HG03558 (cell line): ENCODE results near the gene MRPL2.

ENCODE experiments used
- ATAC-seq: cut with Tn5 transposase; IDR thresholded peaks from one replicate; pipeline ENCODE4 v1.9.1; 2021; ENCODE audit warnings: moderate number of reproducible peaks; ENCODE audit not compliant: unreplicated experiment; ENCODE audit errors: extremely low read depth

MRPL2 gene

DNA sequence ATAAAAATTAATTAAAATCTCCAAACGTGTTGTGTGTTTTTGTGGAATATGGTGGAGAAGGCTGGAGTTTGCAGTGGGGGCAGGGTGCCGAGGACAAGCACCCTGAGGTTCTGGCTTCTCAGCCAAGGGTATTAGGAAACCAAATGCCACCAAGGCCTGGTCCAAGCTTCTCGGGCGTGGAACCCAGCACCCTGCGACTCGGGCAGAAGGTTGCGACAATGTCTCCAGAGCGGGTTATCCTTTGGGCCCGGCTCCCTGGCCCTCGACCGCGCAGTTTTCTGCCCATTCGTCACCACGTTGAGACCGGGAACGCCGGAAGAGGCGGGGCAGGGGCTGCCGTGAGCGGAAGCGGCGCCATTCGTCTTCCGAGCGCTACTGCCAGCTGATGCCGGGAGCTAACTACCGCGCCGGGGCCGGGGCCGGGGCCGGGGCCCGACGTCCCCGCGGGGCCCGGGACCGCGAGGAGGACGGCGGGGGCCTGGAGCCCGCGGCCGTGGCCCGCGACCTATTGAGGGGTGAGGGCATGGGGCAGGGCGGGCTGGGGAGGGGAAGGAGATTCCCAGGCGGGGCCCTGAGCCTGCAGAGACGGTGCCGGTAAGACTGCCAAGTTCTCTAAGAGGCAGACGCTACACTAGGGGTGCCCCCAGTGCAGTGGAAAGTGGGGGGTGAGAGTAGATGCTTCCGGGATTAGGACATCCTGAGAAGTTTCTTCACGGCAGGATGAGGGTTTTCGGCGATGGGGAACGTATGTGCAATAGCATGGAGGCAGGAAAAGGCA is 37.8 kb downstream of the MRPL2 start, which contains the start of gene RRP36:
Gene RRP36, plus strand, starts transcription at position 354 of the 778 bp plus-strand sequence. Its CDS starts 32 bp downstream, at position 386.
- no peak for ATAC-seq

DNA sequence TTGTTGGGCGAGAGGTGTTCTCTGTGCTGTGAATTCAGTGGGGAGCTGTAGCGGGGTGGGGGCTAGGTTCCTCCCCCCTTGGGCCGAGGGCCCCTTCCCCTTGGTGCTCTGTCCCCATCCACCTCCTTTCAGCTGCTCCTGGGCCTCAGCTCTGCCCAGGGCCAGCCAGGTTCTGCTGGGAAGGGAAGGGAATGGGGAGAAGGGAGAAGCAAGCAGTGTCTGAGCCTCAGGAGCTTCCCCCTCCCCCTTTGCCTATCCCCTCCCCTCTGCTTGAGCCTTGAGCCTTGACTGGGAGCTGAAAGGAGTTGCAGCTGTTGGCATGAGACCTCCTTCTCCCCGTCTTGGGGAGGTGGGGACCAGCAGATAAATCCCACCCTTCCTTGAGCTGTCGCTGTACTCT is 38.4 kb downstream of the MRPL2 start:
- ATAC-seq, result no peak

DNA sequence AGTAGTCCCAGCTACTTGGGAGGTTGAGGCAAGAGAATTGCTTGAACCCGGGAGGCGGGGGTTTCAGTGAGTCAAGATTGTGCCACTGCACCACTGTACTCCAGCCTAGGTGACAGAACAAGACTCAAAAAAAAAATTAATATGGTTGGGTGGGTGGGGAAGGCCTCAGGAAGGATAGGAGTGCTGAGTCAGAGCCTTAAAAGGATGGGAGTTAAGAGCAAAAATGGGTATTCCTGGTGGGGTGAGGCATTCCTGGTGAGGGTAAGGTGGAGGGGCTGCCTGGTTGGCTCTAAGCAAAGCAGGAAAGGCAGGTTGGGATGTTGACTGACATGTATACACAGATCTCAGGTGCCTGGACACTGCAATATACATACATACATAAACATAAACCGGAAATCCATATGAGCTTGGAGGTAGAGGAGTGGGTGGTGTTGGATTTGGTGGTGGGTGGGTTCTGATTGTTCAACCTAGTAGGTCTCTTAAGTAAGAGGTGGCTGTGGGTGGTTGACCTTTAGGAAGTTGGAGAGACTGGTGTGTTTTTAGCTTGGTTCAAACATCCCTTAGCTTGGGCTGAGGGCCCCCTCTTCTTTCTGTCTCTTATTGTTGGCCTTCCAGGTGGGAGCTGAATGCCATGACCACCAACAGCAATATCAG is 39.1 kb downstream of the MRPL2 start:
- ATAC-seq, result no peak

DNA sequence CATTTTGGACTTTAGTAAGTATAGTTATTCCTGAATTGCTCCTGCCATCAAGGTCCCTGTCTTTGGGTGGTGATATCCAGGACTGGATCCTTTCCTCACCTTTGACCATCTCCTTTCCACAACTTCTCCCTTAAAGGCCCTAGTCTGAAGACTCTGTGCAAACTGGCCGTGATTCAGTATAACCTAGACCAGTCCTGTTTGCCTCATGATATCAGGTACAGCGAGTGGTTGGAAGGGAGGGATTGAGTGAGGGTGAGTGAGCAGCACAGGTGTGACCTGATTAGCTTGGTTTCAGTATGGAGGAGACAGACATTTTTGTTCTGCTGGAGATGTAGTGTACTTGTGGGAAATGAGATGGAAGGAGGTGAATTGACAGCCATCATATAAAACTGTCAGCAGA is 40.1 kb downstream of the MRPL2 start:
- no peak for ATAC-seq

DNA sequence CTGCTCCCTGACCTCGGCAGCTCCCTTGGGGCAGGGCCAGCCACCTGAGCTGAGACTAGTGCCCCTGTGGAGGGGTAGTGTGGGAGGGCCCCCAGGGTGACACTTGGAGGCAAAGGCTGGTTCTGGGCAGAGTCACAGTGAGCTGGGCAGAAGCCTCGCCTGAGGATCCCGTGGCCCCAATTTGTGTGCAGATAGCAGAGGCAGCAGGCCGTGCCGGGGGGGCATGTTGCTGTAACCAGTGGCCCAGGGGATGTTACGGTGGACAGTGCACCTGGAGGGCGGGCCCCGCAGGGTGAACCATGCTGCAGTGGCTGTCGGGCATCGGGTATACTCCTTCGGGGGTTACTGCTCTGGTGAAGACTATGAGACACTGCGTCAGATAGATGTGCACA is 42.3 kb downstream of the MRPL2 start:
- ATAC-seq, result no peak

DNA sequence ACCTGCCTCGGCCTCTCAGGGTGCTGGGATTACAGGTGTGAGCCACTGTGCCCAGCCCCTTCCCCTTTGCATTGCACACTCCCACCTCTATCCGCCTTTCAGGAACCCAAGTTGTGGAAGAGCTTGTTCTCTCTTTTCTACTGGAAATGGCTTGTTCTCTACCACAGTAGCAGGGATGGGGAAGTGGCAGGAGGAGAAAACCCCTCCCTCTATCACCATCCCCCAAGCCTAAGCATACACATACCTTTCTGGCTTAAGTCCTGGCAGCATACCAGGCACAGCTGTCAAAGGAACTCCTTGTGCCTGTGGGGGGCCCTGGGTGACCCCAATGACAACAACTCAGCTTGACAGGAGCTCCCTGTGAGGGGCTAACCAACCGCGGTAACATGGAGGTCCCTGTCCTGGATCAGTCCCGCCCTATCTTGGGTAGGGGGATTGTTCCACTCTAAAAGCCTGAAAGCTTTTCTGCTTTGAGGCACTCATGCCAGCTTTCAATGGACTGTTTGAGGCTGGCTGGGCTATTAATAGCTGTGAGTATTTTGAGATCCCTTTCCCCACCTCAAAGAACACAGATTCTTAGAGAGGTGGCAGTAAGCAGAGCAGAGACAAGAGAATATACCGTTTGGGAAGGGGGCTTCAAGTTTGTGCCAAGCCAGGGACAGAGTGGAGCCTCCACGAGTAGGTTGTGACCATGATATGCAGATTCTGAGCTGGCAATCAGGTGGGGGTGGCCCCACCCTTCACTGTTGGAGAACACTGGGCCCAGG is 42.9 kb downstream of the MRPL2 start:
- no peak for ATAC-seq

DNA sequence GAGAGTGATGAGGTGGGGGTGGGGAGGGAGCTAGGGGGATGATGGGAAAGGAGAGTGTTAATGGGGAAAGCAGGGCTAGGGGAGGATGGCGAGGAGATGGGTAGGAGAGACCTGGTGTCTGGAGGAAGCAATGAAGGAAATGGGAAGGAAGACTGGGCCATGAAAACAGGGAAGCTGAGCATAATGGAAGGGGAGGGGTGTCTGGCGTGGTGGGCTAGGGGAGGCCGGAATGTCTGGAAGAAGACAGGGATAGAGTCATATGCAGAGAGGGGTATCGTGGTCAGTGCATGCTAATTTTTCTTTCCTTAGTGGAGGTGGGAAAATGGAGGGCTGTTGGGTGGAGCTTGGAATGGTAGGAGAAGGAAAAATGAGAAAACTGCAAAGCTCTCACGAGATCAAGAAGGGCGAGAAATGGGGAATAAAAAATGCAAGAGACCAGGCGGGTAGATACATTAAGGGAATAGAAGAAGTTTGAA is 44.8 kb downstream of the MRPL2 start:
- no peak for ATAC-seq

DNA sequence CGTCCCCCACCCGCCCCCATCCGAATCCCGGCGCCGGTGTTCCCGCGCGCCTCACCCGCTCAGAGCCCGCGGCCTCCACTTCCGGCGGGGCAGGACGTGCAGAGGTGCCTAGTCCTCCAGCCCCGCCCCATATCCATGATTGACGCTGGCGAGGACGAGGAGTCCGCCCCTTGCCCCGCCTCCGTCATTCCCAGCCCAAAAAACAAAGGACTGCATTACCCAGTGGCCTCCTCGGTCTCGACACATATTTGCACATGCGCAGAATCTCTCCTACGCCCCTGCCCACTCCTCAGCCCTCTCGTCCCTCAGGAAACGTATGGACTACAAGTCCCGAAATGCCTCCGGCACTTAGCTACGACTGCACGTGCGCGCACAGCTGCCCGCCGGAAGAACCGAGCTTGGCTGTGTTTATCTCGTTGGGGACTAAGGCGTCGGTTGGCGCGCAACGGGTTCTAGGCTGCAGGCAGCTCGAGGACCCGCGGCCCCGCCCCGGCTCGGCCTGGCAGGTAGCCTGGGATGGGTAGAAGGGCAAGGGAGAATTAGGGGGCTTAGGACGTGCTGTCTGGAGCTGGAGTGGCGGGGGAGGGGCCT is 45.3 kb downstream of the MRPL2 start, which contains the start of the genes KLHDC3 and MEA1:
Gene KLHDC3, plus strand, starts transcription at position 407 of the 591 bp plus-strand sequence. CDS start 2,944 bp downstream, outside the sequence.
Gene MEA1, minus strand, starts transcription at position 104 of the 591 bp plus-strand sequence. CDS start 133 bp downstream, outside the sequence.
- ATAC-seq, result peak; percentile 79

DNA sequence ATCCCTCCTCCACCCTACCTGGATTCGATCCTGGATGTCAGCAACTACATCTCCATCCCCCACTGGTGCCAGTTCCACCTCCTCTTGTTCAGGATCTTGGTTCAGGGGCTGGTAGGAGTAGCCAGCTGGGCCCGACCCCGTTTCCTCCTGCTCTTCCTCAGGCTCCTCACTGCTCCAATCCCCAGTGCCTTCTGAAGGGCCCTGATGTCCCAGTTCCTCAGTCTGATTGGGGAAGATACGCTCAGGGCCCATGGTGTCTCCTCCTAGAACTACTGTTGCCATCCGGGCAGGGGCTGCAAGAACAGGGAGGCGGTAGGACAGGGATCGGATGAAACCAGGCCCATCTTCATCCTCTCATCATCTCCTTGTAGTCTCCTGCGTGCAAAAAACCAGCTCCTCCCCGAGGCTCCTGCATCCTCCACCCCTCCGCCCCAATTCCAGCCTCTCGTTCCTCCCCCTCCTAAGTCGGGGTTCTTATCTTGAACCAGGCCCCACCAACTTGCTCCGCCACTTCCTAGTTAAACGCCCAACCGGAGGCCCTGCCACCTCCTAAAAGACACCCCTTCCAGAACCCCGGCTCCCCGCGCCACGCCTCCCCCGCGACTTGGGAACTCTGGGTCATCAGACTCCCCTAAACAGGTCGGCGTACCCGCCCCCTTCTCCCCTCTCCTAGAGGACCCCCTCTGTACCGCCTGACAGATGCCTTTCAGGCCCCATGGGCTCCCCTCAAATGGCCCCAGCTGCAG is 46.0 kb downstream of the MRPL2 start:
- no peak for ATAC-seq

DNA sequence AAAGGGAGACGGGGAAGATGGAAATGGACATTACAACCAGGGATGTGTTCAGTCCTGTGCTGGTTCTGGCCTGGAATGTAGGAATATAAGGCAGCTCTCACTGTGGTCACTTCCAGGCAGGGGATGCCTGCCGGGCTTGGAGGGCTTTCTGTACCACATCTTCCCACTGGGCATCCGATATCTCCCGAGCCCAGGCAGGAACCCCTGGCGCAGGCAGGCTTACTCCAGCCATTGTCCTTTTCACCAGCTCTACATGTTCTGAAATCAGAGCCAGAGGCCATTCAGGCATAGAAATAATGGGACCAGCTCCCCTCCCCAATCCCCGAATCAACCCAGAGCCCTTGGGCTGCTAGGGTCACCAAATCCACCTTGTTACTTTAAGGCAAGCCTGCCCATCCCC is 46.9 kb downstream of the MRPL2 start:
- no peak for ATAC-seq

DNA sequence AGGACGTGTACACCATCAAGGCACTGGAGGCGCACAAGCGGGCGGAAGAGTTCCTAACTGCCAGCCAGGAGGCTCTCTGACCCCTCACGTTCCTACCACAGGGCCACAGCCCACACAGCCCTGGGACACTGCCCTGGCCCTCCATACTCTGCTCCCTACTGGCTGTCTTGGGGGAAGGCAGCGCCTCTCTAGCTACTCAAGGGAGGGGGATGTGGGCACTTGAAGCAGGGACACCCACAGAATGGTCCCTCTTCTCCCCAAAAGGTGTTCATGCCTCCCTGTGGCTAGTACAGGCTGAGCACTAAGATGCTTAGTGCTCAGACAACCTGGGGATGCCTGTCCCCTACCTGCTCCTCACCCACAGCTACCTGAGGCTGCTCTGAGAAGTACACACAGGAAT is 48.0 kb downstream of the MRPL2 start:
- ATAC-seq, result no peak

DNA sequence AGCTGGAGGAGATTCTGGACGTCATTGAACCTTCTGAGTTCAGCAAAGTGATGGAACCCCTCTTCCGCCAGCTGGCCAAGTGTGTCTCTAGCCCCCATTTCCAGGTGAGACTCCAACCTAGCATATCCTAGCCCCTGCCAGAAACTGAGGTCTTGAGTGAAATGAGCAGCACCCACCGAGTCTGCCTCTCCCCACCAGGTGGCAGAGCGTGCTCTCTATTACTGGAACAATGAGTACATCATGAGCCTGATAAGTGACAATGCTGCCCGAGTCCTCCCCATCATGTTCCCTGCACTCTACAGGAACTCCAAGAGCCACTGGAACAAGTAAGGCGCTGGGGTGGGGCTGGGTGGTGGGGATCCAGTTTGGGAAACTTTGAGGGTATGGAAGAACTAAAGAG is 50.1 kb downstream of the MRPL2 start:
- no peak for ATAC-seq

DNA sequence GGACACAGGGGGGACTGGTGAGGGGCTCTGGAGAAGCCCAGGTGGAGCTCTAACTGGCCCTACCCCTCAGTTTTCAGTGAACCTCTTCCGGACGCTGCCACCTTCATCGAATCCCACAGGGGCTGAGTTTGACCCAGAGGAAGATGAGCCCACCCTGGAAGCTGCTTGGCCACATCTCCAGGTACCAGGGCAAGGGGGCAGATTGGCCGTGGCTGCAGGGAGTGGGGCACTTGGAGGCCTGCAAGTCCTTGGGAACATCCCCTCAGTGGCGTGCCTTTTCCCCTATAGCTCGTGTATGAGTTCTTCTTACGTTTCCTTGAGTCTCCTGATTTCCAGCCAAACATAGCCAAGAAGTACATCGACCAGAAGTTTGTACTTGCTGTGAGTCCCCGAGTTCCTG is 52.1 kb downstream of the MRPL2 start:
- ATAC-seq, result no peak

DNA sequence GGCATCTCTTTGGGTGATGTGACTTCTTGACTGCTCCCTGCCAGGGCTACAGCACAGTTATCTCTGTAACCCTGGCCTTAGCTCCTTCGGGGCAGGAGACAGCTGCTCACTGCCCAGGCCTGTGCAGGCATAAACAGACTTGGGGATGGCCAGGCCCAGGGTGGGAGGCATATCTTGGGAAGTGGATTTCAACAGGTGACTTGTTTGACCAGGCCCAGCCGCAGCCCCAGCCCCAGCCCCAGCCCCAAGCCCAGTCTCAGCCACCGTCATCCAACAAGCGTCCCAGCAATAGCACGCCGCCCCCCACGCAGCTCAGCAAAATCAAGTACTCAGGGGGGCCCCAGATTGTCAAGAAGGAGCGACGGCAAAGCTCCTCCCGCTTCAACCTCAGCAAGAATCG is 53.0 kb downstream of the MRPL2 start:
- no peak for ATAC-seq

DNA sequence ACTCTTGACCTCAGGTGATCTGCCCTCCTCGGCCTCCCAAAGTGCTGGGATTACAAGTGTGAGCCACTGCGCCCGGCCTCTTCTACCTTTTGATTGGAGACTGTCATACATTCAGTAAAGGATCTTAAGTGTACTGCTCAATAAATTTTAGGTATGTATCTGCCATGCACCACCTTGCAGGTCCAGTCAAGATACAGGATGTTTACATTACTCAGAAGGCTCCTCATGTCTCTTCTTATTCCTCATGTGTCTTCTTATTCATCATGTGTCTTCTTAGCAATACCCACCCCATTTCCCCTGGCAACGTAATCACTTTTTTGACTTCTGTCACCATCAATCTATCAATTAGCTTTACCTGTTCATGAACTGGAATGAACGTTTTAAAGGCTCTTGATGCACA is 53.4 kb downstream of the MRPL2 start:
- ATAC-seq, result no peak
